SK-N-SH (cell line): ENCODE results near the gene MPP3. TPM values are rescaled to one million over a fixed set of nuclear protein-coding genes. Genes with fewer than 3 reads are reported as not detected.

Experiments used
- CTCF ChIA-PET: fragments of 300-600, 350-600 bp; formaldehyde crosslinking; extraction: SDS; loops from one replicate; lab custom pipeline; 2021; lab: Yijun Ruan, JAX
- POLR2A ChIA-PET: fragments of 350-600 bp; sonication (Branson Sonifier 250); formaldehyde crosslinking; extraction: SDS; loops from one replicate; lab custom pipeline; 2020; ENCODE audit warnings: antibody characterized with exemption, inconsistent platforms; lab: Yijun Ruan, JAX
- DNase-seq: peaks from one replicate; pipeline ENCODE4 v3.0.0; 2012
- H2AFZ ChIP-seq: fragments of 200-600 bp; sonication (generic); 2 replicates; pipeline ENCODE4 v1.8.1; 2016; ENCODE audit warnings: antibody characterized with exemption, mild to moderate bottlenecking, low read depth
- H3F3A ChIP-seq: fragments of 200-600 bp; sonication (generic); replicated peaks from 2 replicates; pipeline ENCODE3; 2016; ENCODE audit warnings: antibody characterized with exemption, mild to moderate bottlenecking; ENCODE audit not compliant: insufficient read depth
- H3K27ac ChIP-seq, 2 experiments: fragments of 200-500 bp in 1 of 2; fragments of 200-600 bp in 1 of 2; sonication (Bioruptor generic) in 1 of 2; sonication (generic), shearing (Covaris generic) in 1 of 2; 2 replicates each; pipeline versions ENCODE4 v1.5.1 to v1.6.1; 2014 to 2016; ENCODE audit warnings: low read depth in 2 of 2, inconsistent platforms in 1 of 2, low read length in 1 of 2, mild to moderate bottlenecking in 1 of 2, mixed read lengths in 1 of 2
- H3K27me3 ChIP-seq: fragments of 200-600 bp; sonication (generic), shearing (Covaris generic); 2 replicates; pipeline ENCODE4 v1.6.1; 2016; ENCODE audit warnings: mixed run types; ENCODE audit not compliant: insufficient read depth
- H3K36me3 ChIP-seq, 2 experiments: fragments of 200-500 bp in 1 of 2; fragments of 200-600 bp in 1 of 2; sonication (Bioruptor generic) in 1 of 2; sonication (generic) in 1 of 2; replicated peaks in 1 of 2; 2 replicates each; pipeline versions ENCODE3 to v1.5.1; 2014 to 2016; ENCODE audit warnings: low read length in 1 of 2, mild to moderate bottlenecking in 1 of 2; ENCODE audit not compliant: insufficient read depth in 2 of 2, control insufficient read depth in 1 of 2
- H3K4me1 ChIP-seq, 2 experiments: fragments of 200-500 bp in 1 of 2; fragments of 200-600 bp in 1 of 2; sonication (Bioruptor generic) in 1 of 2; sonication (generic), shearing (Covaris generic) in 1 of 2; 2 replicates each; pipeline versions ENCODE4 v1.5.1 to v1.6.1; 2014 to 2016; ENCODE audit warnings: low read depth in 1 of 2, low read length in 1 of 2, mixed run types in 1 of 2; ENCODE audit not compliant: insufficient read depth in 2 of 2, control insufficient read depth in 1 of 2
- H3K4me2 ChIP-seq: fragments of 200-600 bp; sonication (generic), shearing (Covaris generic); 2 replicates; pipeline ENCODE4 v1.6.1; 2017; ENCODE audit warnings: mixed run types
- H3K4me3 ChIP-seq, 2 experiments: fragments of 200-500 bp in 1 of 2; fragments of 200-600 bp in 1 of 2; sonication (Bioruptor generic) in 1 of 2; sonication (generic), shearing (Covaris generic) in 1 of 2; 2 replicates each; pipeline versions ENCODE4 v1.5.1 to v1.8.1; 2014 to 2016; ENCODE audit warnings: low read depth in 2 of 2, inconsistent platforms in 1 of 2, low read length in 1 of 2, mild to moderate bottlenecking in 1 of 2, mixed read lengths in 1 of 2, moderate library complexity in 1 of 2
- H3K79me2 ChIP-seq: fragments of 200-600 bp; sonication (generic); 2 replicates; pipeline ENCODE4 v1.8.1; 2017; ENCODE audit warnings: mild to moderate bottlenecking; ENCODE audit not compliant: insufficient read depth
- H3K9ac ChIP-seq: fragments of 200-600 bp; sonication (generic); 2 replicates; pipeline ENCODE4 v1.6.1; 2017; ENCODE audit warnings: mixed run types
- H3K9me2 ChIP-seq: fragments of 200-600 bp; sonication (generic); 2 replicates; pipeline ENCODE4 v1.6.1; 2017; ENCODE audit warnings: mixed run types
- H3K9me3 ChIP-seq: fragments of 200-600 bp; sonication (generic); 2 replicates; pipeline ENCODE4 v1.6.1; 2017; ENCODE audit warnings: mixed run types, mild to moderate bottlenecking, moderate library complexity
- H4K20me1 ChIP-seq: fragments of 200-600 bp; sonication (generic); 2 replicates; pipeline ENCODE4 v1.6.1; 2017; ENCODE audit warnings: mild to moderate bottlenecking, mixed run types; ENCODE audit not compliant: insufficient read depth
- EZH2phosphoT487 ChIP-seq: fragments of 200-600 bp; sonication (generic); IDR thresholded peaks from 2 replicates; pipeline ENCODE4 v1.6.1; 2017; ENCODE audit warnings: low read depth, mixed run types, mild to moderate bottlenecking, antibody characterized with exemption, moderate library complexity, borderline replicate concordance
- FOXJ3 ChIP-seq: sonication (generic); formaldehyde crosslinking; IDR thresholded peaks from 2 replicates; pipeline ENCODE4 v1.5.1; 2020; ENCODE audit warnings: mild to moderate bottlenecking, missing genetic modification reagents
- GABPA ChIP-seq: IDR thresholded peaks from 2 replicates; pipeline ENCODE4 v1.4.0; 2012; ENCODE audit warnings: low read depth, mild to moderate bottlenecking
- GATA2 ChIP-seq: sonication (generic); formaldehyde crosslinking; IDR thresholded peaks from 2 replicates; pipeline ENCODE4 v1.5.0; 2020; ENCODE audit warnings: mild to moderate bottlenecking, missing genetic modification reagents
- MAX ChIP-seq: IDR thresholded peaks from 2 replicates; pipeline ENCODE4 v1.4.0; 2012; ENCODE audit warnings: low read depth
- MXI1 ChIP-seq: IDR thresholded peaks from 2 replicates; pipeline ENCODE4 v1.6.1; 2012; ENCODE audit warnings: mild to moderate bottlenecking, low read depth, low read length, improper control_type of control experiment
- NFIC ChIP-seq: IDR thresholded peaks from 2 replicates; pipeline ENCODE4 v1.4.0; 2012; ENCODE audit warnings: borderline replicate concordance
- RAD21 ChIP-seq: IDR thresholded peaks from 2 replicates; pipeline ENCODE4 v1.6.1; 2012; ENCODE audit warnings: mild to moderate bottlenecking, low read length
- RCOR1 ChIP-seq: fragments of 150-350 bp; IDR thresholded peaks from 2 replicates; pipeline ENCODE4 v1.6.1; 2017; ENCODE audit warnings: antibody characterized with exemption, low read length
- RFX5 ChIP-seq: IDR thresholded peaks from 2 replicates; pipeline ENCODE4 v1.6.1; 2012; ENCODE audit warnings: mild to moderate bottlenecking, improper control_type of control experiment, low read length
- RXRA ChIP-seq: IDR thresholded peaks from 2 replicates; pipeline ENCODE4 v1.4.0; 2012; ENCODE audit warnings: low read depth, mild to moderate bottlenecking, borderline replicate concordance
- SIN3A ChIP-seq: IDR thresholded peaks from 2 replicates; pipeline ENCODE4 v1.6.1; 2012; ENCODE audit warnings: low read depth, mild to moderate bottlenecking, low read length, moderate library complexity, borderline replicate concordance
- SMC3 ChIP-seq: IDR thresholded peaks from 2 replicates; pipeline ENCODE4 v1.6.1; 2012; ENCODE audit warnings: low read depth, low read length, improper control_type of control experiment
- TAF1 ChIP-seq: IDR thresholded peaks from 2 replicates; pipeline ENCODE4 v1.6.1; 2012; ENCODE audit warnings: low read depth, mild to moderate bottlenecking, low read length, moderate library complexity, borderline replicate concordance
- TCF12 ChIP-seq: IDR thresholded peaks from 2 replicates; pipeline ENCODE4 v1.4.0; 2012
- TEAD4 ChIP-seq: IDR thresholded peaks from 2 replicates; pipeline ENCODE4 v1.4.0; 2012; ENCODE audit warnings: mild to moderate bottlenecking, borderline replicate concordance; ENCODE audit not compliant: insufficient read depth
- YY1 ChIP-seq: IDR thresholded peaks from 2 replicates; pipeline ENCODE4 v1.4.0; 2012; ENCODE audit warnings: low read depth, mild to moderate bottlenecking
- WGBS: methylation state at CpG from one replicate; pipeline ENCODE4 v1.1.6; 2017; ENCODE audit warnings: low lambda C conversion rate; 5-methylcytosine and 5-hydroxymethylcytosine counted together
- polyA plus RNA-seq, 3 experiments: library from polyadenylated mRNA; depleted of rRNA; stranded (reverse); fragments of >200 nt; gene quantifications; 2 replicates each; pipeline ENCODE4 v1.2.3, GENCODE V29; 2012
- TF ChIP-seq, protein P1 (sequence below): IDR thresholded peaks from 2 replicates; pipeline ENCODE4 v1.4.0; 2012; ENCODE audit warnings: low read depth, borderline replicate concordance
- TF ChIP-seq, protein P2 (sequence below): IDR thresholded peaks from 2 replicates; pipeline ENCODE4; 2012
- TF ChIP-seq, protein P3 (sequence below): IDR thresholded peaks from 2 replicates; pipeline ENCODE4 v1.6.1; 2012; ENCODE audit warnings: mild to moderate bottlenecking, low read depth, low read length, moderate library complexity
- TF ChIP-seq, protein P4 (sequence below): fragments of 150-350 bp; IDR thresholded peaks from 2 replicates; pipeline ENCODE4 v1.6.1; 2017; ENCODE audit warnings: antibody characterized with exemption, low read length, low read depth, borderline replicate concordance

MPP3 gene
- polyA plus RNA-seq, 1 of the 3 experiments (the other 2 are of a cell fraction), result 14.1 TPM

DNA sequence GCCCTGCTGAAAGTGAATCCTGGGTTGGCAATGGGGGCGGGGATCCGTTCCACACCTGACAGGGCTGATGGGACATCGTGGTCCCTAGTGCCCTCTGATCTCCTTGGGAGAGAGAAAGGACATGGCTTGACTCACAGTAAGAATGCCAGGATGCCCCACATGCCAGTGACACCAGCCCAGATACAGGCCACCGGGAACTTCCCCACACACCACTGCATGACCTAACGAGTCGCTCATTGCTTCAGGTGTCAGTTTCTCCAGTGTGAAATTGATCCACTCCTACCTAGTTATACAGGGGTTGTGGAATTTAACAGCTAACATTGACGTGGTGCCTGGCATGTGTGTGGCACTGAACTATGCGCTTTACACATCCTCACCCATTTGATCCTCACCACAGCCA, 21.6 kb upstream of the MPP3 start (continued):
- TF ChIP-seq GATA2 (CRISPR knock-in tag) (no peak), TCF12 (no peak), GABPA (no peak), FOXJ3 (CRISPR knock-in tag) (no peak), RFX5 (no peak), RAD21 (no peak), SIN3A (no peak), MAX (no peak), TEAD4 (no peak)
- TF ChIP-seq, protein P1, sequence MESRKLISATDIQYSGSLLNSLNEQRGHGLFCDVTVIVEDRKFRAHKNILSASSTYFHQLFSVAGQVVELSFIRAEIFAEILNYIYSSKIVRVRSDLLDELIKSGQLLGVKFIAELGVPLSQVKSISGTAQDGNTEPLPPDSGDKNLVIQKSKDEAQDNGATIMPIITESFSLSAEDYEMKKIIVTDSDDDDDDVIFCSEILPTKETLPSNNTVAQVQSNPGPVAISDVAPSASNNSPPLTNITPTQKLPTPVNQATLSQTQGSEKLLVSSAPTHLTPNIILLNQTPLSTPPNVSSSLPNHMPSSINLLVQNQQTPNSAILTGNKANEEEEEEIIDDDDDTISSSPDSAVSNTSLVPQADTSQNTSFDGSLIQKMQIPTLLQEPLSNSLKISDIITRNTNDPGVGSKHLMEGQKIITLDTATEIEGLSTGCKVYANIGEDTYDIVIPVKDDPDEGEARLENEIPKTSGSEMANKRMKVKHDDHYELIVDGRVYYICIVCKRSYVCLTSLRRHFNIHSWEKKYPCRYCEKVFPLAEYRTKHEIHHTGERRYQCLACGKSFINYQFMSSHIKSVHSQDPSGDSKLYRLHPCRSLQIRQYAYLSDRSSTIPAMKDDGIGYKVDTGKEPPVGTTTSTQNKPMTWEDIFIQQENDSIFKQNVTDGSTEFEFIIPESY, result no peak
- TF ChIP-seq, protein P2, sequence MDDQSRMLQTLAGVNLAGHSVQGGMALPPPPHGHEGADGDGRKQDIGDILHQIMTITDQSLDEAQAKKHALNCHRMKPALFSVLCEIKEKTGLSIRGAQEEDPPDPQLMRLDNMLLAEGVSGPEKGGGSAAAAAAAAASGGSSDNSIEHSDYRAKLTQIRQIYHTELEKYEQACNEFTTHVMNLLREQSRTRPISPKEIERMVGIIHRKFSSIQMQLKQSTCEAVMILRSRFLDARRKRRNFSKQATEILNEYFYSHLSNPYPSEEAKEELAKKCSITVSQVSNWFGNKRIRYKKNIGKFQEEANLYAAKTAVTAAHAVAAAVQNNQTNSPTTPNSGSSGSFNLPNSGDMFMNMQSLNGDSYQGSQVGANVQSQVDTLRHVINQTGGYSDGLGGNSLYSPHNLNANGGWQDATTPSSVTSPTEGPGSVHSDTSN, result no peak

DNA sequence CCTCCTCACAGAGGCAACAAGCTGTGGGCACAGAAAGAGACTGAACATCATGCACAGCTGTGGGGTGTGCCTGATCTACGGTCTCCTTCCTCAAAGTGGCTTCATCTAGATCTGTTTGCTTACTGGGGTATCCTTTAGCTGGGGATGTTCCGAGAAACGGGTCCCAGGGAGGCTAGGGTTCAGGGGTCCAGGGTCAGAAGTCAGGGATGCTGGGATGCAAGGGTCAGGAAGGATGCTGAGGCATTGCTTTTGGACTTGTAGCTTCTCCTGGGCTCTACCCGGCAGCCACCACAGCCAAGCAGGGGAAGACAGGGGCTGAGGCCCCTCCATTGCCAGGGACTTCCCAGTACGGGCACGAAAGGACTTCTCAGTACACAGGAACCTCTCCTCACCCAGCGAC, 20.6 kb upstream of the MPP3 start:
- H3K36me3 ChIP-seq, result no peaks in the 10 kb centered on the region
- no peak overlapping the region for H3K4me2 ChIP-seq
- ChIA-PET CTCF (interaction anchor here (1.3 kb wide), 1 partner anchor 24 kb away, joined by 3 read pairs; no protein-coding TSS in a partner anchor), POLR2A (no interaction called here)
- H3K27ac ChIP-seq, result no peak overlapping the region
- no peaks in the 10 kb centered on the region for H3K79me2 ChIP-seq
- DNase-seq, result no peak
- H3F3A ChIP-seq, result no peaks in the 10 kb centered on the region
- no peak overlapping the region for H2AFZ ChIP-seq
- no peaks in the 10 kb centered on the region for H3K9me3 ChIP-seq
- 78% methylated on average over 6 of the region's 7 CpGs for WGBS
- no peaks in the 10 kb centered on the region for H3K9me2 ChIP-seq
- H4K20me1 ChIP-seq, result no peaks in the 10 kb centered on the region
- no peak overlapping the region for H3K9ac ChIP-seq
- peaks cover 33% of the 10 kb centered on the region; the same call in 1 of the 2 replicates for H3K27me3 ChIP-seq
- no peak overlapping the region for H3K4me3 ChIP-seq
- H3K4me1 ChIP-seq, result no peaks in the 10 kb centered on the region
- TF ChIP-seq, protein P3, sequence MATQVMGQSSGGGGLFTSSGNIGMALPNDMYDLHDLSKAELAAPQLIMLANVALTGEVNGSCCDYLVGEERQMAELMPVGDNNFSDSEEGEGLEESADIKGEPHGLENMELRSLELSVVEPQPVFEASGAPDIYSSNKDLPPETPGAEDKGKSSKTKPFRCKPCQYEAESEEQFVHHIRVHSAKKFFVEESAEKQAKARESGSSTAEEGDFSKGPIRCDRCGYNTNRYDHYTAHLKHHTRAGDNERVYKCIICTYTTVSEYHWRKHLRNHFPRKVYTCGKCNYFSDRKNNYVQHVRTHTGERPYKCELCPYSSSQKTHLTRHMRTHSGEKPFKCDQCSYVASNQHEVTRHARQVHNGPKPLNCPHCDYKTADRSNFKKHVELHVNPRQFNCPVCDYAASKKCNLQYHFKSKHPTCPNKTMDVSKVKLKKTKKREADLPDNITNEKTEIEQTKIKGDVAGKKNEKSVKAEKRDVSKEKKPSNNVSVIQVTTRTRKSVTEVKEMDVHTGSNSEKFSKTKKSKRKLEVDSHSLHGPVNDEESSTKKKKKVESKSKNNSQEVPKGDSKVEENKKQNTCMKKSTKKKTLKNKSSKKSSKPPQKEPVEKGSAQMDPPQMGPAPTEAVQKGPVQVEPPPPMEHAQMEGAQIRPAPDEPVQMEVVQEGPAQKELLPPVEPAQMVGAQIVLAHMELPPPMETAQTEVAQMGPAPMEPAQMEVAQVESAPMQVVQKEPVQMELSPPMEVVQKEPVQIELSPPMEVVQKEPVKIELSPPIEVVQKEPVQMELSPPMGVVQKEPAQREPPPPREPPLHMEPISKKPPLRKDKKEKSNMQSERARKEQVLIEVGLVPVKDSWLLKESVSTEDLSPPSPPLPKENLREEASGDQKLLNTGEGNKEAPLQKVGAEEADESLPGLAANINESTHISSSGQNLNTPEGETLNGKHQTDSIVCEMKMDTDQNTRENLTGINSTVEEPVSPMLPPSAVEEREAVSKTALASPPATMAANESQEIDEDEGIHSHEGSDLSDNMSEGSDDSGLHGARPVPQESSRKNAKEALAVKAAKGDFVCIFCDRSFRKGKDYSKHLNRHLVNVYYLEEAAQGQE, result no peak
- no peak for TF ChIP-seq FOXJ3 (CRISPR knock-in tag)
- no peak for TF ChIP-seq RCOR1
- TF ChIP-seq MXI1, result no peak
- no peak for TF ChIP-seq TAF1
- TF ChIP-seq, protein P4, sequence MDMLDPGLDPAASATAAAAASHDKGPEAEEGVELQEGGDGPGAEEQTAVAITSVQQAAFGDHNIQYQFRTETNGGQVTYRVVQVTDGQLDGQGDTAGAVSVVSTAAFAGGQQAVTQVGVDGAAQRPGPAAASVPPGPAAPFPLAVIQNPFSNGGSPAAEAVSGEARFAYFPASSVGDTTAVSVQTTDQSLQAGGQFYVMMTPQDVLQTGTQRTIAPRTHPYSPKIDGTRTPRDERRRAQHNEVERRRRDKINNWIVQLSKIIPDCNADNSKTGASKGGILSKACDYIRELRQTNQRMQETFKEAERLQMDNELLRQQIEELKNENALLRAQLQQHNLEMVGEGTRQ, result no peak
- TF ChIP-seq RXRA, result no peak
- no peak for TF ChIP-seq NFIC
- TF ChIP-seq YY1, result no peak
- no peak for TF ChIP-seq SMC3
- no peak for TF ChIP-seq EZH2phosphoT487
- TF ChIP-seq TCF12, result no peak
- TF ChIP-seq, protein P1, result no peak
- TF ChIP-seq MAX, result no peak
